ENCODE results near the gene SLCO1A2.

SLCO1A2 gene

DNA sequence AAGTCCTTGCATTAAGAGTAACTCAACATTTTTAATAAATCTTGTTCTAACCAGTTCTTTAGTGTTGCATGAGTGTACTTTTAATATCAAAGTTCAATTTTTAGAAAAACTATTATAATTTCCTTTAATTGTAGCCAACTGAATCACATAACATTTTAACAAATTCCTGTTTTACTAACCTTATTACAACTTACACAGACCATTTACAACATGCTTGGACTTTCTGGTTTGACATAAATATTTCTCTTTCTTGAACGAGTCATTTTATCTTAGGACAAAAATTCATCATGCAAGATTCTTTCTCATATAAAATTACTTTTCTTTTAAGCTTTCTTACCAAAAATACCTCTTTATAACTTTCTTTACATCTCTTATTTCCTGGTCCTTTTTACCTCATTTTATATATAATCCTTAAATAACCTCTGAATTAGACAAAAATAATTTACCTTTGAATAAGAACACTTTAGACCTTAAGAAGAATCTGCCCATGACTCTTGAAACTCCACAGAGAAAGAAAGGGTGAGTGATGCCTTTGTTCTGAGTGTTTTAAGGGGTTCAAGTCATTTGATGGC, 3.9 kb downstream of the SLCO1A2 start:
- DNase-seq: no peak

DNA sequence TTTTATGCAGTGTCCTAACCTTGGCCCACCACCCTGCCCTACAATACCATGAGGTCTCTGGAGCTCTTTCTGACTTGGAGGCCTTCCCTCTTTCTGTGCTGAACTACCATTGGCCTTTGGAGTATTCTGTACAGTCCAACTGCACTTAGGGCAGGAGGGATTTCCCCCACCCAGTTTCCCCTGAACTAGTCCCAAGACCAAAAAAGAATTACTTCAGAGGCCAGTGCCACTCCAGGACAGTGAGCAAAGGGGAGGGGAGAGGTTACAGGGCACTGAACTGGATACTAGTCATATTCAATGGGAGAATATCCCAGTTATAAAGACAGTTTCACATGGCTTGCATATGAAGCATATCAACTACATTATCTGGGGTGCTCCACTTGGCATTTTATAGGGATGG, 6.1 kb downstream of the SLCO1A2 start:
- DNase-seq: no peak

DNA sequence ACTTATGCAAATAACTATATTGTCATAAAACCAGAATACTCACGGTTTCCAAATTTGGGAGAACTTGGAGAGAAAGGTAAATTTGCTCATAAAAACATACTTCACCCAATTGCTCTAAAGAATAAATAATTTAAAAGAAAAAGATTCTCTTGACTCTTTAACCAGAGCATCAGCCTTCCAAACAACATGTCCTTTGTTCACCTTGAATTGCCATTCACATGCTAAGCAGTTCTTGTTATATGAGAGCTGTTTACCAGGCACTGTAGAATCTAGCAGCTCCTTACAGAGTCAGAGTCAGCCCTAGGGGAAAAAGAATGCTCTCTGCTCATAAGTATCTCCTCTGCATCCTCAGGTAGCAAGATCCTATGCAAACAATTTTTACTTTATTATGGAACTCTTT, 10.2 kb downstream of the SLCO1A2 start:
- DNase-seq: no peak

DNA sequence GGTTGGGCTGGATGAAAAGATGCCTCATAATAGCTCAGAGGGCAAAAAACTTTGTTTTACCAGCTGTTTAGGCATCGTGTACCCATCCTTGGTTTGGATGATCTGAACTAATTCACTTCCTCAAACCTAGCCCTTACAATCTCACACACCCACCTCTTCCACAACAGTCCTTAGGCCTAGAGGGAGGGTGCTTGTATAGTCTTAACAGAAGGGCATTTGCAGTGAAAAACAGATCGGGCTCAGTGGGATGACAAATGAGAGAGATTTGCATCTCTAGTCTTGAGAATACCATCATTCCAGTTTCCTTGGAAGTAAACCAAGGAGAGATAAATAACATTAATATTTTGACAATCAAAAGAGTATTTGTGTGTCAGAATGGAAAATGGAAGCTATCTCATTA, 11.0 kb downstream of the SLCO1A2 start:
- no peak for DNase-seq

DNA sequence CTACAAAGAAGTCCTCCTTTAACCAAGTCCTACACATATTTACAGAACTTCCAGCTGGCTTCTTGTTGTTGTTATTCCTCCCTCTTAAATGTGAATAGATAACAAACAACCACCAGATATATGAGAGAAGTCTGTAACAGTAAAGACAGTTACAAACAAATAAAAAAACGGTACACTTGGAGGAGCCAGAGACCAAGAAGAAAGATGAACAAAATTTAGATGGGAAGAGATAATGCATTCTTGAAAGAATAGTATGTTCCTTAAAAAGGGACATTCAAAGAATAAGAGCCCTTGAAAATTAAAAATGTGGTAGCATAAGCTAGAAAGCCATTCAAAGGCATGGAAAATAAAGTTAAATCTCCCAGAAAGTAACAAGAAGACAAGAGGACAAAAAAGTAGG, 25.9 kb downstream of the SLCO1A2 start:
- no peak for DNase-seq

DNA sequence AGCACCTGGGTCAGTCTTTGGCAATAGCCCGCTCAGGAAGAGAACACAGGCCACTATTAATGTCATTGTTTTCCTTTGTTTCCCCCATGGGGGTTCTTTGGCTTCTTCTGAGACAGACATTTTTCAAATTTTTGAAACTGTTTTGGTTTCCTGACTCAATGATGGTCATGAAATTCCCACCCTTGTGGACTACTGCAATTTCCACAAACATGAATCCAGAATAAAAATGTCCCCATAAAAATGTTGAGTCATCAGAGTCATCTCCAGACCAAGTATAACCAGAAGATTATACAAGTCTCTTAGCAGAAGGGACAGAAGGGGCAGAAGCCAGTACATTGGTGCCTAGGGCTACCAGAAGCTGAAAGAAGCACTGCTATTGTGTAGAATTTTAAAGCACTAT, 29.1 kb downstream of the SLCO1A2 start:
- no peak for DNase-seq

DNA sequence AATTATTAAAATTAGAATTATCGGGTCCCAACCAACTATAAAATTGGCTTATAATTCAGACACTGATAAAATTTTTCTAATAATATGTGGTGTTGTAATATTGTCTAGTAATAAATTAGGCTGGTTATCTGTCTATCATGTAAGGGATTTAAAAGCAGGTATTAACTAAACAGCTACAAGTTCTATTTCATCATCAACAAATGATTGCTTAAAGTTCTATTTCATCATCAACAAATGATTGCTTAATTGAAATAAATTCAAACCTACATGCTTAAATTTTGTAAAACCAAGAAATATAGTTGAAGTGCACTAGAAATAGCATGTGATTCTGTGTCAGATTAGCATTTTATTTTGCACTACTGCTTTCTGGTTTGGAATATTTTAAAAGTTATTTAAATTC, 34.1 kb downstream of the SLCO1A2 start:
- no peak for DNase-seq

DNA sequence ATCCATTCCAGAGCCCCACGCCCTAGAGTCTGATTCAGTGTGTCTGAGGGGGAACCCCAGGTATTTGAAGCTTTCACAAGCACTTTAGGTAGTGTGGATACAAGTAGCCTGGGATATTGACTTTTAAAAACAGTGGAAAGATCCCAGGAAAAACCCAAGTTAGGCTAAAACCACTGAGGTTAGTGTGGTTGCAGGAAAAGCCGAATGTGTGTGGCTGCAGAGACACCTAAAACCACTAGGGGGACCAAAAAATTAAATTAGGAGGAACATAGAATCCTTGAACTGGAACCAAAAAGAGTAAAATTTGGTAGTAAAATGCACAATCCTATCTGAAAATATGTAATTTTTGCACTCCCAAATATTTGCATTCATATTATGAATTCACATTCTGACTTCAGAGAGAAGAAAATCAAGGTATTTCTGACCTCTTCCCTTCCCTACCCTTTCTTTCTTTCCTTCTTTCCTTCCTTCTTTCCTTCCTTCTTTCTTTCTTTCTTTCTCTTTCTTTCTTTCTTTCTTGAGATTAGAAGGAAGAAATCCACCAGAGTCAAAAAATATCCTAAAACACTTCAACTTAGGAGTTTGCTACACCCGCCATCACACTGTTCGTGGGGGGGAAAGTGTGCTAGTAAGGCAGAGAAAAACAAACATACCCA, 37.8 kb downstream of the SLCO1A2 start:
- DNase-seq: no peak

DNA sequence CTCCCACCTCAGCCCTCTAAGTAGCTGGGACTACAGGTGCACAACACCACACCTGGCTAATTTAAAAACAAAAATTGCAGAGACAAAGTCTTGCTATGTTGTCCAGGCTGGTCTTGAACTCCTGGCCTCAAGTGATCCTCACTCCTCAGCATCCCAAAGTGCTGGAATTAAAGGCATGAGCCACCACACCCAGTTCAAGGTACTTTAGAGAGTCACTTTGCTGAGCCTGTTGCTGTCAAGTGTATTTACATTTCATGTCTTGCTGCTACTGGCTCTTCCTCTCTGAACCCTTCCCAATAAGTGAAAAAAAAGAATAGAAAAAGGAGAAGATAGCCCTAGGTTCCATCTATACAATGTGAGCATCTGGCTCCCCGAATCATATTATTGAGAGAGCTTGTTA, 38.4 kb downstream of the SLCO1A2 start:
- no peak for DNase-seq

DNA sequence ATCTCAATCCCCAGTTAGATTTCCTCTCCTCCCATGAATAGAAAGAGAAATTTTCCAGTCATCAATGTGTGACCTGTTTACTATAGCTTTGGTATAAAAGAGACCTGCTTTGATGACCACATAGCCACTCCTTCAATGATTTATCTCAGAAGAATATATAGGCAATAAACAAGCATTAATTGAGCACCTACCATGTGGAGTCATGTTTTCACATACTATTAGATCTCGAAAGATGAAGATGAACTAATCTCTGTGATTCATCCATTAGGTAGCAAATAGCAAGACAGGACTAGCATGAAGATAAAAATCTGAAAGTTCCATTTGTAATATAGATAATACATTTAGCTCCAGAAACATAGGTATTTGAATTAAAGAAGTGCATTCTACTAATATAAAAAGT, 40.5 kb downstream of the SLCO1A2 start:
- no peak for DNase-seq

DNA sequence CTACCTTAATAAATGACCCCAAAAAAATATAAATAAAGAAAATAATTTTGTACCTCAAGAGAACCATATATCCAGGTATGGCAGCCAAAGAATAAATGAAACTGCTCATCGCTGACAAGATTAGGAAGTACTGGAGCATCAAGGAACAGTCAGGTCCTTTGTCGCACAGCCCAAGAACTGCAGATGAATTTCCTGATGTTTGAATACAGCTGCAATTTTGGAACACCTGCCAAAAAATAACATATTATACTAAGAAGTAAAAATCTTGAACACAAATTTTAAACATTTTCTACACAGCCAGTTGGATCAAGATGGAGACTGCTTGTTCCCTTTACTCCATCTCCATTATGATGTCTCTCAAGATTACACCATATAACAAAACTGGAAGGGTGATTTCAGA, 42.6 kb downstream of the SLCO1A2 start:
- no peak for DNase-seq

DNA sequence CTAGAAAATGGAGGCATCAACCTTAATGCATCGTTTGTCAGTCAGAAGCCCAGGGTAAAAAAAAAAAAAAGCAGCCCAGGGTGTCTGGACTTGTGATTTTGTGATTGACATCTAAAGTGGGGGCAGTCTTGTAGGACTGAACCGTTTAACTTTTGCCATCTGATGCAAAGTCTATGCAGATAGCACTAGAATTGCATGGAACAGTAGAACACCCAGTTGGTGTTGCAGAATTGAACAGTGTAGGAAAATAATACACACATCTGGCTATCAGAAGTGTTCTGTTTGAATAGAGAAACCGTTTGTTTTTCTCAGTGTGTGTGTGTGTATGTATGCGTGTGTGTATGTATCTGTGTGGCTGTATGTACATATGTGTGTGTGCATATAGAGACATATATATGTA, 45.0 kb downstream of the SLCO1A2 start:
- no peak for DNase-seq

DNA sequence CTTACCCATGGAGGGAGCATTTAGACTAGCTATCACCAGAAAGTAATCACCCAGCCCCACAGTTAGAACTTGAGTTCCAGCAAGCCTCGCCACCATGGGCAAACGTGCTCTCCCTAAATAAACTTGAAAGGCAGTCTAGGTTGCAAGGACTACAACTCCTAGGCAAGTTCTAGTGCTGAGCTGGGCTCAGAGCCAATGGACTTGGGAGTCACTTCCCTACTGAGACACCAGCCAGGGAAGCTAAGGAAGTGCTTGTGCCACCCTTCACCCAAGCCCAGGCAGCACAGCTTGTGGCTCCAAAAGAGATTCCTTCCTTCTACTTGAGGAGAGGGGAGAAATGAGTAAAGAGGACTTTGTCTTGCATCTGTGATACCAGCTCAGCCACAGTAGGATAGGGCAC, 57.9 kb downstream of the SLCO1A2 start:
- DNase-seq: no peak

DNA sequence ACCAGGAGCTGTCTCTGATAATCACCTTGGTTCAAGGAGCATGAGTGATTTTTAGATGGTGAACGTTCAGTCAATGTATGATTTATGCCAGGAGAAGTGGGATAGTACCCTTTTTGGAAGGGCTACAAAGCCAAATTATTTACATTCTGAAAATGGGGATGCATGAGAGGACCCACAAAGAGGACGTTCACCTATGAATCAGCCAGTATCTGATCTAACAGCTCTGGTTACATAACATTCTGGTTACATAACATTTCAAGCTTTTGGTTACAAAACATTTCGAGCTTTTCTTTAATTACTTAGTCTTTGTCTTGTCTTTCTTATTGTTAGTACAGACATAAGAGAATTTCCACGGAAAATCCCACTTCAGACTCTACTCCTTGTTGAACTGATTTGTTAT, 68.8 kb downstream of the SLCO1A2 start:
- no peak for DNase-seq

DNA sequence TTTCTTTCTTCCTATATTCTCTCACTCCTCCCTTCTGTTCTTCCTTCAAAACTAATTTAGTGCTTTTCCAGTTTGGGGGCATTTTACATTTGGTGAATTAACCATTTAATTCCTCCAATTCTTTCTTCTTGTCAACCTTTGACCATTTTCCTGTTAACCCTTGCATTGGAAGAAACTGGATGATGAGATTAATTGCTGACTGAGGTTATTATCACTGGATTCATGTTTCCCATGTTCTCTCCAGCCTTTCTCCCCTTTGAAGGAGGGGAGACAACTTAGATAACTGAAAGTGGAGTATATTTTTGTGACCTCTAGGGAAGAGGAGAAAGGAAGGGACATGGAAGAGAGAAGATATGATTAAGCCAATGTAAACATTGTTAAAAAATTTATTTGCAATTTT, 70.5 kb downstream of the SLCO1A2 start:
- no peak for DNase-seq

DNA sequence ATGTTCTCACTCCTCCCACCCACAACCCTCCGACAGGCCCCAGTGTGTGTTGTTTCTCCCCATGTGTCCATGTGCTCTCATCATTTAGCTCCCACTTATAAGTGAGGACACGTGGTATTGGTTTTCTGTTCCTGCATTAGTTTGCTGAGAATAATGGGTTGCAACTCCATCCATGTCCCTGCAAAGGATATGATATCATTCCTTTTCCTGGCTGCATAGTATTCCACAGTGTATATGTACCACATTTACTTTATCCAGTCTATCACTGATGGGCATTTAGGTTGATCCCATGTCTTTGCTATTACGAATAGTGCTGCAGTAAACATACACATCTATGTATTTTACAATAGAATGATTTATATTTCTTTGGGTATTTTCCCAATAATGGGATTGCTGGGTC, 77.5 kb downstream of the SLCO1A2 start:
- DNase-seq: no peak

DNA sequence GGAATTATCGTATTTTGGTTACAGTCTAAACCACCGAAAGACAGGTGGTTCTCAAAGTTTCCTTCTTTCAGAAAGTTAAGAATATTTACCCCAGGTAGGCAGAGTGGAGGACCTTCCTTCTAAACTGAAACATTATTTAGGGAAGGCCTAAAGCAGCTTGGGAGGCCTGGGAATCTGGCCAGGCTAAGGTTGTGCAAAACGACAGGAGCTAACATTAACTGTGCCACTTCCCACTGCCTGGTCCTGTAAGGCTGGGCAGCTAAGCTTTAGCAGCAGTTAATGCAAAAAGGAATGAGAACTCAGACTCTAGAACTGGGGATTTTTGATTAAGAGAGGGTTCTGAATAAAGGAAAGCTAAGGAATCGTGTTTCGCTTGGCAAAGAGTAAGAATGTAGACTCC, 82.6 kb downstream of the SLCO1A2 start:
- no peak for DNase-seq

DNA sequence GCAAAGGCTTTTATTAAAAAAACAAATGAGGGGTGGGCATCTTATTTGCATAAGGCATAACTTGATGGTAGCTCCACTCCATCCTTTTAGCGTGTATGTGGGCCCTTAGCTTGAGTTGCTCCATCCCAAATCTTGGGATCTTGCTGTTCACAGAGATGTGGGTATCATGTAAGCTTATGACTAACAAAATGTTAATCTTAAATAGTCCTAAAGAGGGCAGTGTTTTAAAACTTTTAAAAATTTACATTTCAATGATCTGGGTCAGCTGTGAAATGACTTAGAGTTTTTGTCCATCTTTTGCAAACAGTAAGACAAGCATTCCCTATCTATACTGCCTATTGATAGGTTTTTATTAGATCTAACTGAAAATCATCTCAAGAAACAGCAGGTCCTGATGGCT, 86.0 kb downstream of the SLCO1A2 start:
- DNase-seq: no peak

DNA sequence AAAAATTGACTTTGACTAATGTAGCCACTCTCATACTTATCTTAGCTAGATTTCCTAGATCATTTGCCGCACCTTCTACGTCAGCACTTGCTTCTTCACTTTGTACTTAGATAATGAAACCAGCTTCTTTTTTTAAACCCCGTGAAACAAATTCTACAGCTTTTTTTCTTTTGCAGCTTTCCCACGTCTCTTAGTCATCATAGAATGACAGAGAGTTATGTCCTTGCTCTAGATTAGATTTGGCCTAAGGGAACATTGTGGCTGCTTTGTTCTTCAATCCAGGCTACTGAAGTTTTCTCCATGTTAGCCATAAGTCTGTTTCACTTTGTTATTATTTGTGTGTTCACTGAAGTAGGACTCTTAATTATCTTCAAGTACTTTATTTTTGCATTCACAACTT, 94.9 kb downstream of the SLCO1A2 start:
- DNase-seq: no peak

DNA sequence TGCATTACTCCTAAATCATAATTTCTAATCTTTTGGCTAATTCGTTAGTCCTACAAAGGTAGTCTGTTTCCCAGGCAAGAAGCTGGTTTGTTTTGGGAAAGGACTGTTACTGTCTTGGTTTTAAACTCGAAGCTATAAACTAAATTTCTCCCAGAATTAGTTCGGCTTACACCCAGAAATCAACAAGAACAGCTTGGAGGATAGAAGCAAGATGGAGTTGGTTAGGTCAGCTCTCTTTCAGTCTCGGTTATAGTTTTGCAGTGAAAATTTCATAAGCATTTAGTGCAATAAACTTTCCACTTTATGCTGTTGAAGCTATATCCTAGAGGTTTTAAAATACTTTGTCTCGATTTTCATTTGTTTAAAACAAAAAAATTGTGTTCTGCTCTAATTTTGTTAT, 100.3 kb downstream of the SLCO1A2 start:
- DNase-seq: no peak

DNA sequence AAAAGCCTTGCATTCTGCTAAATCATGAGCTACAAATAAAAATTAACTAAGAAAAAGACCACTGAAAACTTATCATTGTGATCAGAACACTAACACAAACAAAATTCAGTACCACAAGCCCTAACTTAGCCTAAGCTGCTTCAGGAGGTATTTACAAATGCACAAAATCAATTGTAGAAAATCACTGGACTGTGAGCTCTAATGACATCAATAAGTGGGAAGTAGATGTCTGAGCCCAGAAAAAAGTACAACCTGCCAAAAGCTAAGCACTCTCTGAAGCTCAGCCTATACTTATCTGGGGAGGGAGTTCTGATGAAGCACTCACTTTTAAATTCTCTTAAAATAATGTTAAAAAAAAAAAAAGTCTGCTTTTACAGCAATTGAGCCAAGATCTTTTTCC, 110.8 kb downstream of the SLCO1A2 start:
- DNase-seq: no peak

DNA sequence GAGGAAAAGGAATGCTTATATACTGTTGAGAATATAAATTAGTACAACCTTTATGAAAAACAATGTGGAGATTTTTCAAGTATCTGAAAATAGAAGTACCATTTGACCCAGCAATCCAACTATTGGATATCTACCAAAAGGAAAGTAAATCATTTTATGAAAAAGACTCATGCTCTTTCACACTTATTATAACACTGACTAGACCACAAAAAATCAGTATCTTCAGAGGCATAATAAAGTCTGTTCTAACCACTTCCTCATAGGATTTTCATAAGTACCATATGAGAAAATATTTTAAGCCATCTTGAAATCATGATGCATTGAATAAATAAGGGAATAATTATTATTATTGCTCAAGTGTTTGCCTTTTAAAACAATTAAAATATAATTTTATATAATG, 112.9 kb downstream of the SLCO1A2 start:
- DNase-seq: no peak

DNA sequence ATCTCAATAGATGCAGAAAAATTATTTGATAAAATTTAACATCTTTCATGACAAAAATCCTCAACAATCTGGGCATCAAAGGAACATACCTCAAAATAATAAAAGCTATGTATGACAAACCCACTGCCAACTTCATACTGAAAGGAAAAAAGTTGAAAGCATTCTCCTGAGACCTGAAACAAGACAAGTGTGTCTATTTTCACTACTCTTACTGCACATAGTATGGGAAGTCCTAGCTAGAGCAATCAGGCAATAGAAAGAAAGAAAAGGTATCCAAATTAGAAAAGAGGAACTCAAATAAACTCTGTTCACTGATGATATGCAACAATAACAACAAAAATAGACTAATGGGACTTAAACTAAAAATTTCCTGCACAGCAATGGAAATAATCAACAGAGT, 113.6 kb downstream of the SLCO1A2 start:
- no peak for DNase-seq

DNA sequence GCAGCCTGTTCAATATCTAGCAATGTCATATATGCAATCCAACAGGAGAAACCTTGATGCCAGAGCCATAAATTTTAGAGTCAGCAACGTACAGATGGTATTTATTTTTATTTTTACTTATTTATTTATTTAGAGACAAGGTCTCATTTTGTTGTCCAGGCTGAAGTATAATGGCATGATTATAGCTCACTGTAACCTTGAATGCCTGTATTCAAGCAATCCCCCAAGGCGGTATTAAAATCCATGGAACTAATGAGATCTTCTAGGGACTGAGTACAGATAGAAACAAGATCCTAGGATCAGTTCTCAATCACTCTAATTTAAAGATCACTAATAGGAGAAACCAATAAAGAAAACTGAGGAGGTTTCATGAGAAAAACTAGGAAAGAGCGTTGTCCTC, 114.5 kb downstream of the SLCO1A2 start:
- no peak for DNase-seq

DNA sequence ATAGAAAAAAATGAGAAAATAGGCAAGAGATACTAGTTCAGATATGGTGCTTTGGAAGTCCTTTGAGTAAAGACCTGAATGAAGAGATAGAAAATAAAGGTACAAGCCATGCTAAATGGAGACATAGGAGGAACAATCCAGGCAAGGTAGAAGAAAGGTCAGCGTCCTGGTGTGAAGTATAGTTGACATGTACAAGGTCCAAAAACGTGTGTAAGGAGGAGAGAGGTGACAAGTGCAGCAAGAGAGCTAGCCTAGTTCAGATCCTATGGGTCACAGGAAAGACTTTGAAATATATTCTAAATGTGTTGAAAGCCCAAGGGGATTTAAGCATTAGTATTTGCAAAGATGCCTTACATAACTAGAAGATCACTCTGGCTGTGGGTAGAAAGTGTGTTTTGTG, 115.5 kb downstream of the SLCO1A2 start:
- no peak for DNase-seq
